ENCODE data around the gene GTF2F2.
"Not testable (repeated sequence)": the region's sequence is repeated elsewhere in the genome, so short reads cannot be mapped to it uniquely, and the experiment has no call there.

GTF2F2 gene

DNA sequence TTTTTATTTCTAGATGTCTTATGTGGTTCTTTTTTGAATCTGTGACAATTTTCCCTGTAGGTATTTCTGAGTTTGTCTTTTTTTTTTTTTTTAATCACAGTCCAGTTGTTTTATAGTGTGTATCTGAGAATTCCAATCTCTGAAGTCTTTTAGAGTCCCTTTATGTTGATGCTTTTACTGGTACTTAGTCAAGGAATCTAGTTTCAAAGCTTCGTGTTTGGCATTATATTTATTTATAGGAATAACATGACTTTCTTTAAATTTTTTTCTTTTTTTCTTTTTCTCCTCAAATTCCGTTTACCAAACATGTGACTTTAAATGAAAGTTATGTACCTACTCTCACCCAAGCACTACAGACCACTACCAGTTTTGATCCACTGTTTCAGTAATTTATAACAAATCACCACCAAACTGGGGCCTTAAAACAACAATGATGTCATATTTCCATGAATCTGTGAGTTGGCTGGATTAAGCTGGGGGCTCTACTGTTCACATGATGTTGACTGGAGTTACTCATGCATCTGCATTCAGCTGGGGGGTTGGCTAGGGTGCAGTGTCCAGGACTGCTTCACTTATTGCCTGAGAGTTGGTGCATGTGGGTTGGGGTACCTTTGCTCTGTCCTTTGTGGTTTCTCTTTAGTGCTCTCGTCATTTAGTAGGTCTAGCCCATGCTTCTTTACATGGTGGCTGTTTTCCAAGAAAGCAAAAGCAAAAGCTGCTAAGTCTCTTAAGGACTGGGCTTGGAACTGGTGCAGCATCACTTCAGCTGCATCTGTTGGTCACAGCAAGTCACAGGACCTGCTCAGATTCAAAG, 58.2 kb downstream of the GTF2F2 start:
- no peak for DNase-seq (ENCODE audit: low read depth)

GRCh38 chr13:45179428-45179827, 59.1 kb downstream of the GTF2F2 start:
- no peak for DNase-seq (ENCODE audit: low read depth)

GRCh38 chr13:45180303-45180702, 60.0 kb downstream of the GTF2F2 start:
- DNase-seq (ENCODE audit: low read depth) = no peak

DNA sequence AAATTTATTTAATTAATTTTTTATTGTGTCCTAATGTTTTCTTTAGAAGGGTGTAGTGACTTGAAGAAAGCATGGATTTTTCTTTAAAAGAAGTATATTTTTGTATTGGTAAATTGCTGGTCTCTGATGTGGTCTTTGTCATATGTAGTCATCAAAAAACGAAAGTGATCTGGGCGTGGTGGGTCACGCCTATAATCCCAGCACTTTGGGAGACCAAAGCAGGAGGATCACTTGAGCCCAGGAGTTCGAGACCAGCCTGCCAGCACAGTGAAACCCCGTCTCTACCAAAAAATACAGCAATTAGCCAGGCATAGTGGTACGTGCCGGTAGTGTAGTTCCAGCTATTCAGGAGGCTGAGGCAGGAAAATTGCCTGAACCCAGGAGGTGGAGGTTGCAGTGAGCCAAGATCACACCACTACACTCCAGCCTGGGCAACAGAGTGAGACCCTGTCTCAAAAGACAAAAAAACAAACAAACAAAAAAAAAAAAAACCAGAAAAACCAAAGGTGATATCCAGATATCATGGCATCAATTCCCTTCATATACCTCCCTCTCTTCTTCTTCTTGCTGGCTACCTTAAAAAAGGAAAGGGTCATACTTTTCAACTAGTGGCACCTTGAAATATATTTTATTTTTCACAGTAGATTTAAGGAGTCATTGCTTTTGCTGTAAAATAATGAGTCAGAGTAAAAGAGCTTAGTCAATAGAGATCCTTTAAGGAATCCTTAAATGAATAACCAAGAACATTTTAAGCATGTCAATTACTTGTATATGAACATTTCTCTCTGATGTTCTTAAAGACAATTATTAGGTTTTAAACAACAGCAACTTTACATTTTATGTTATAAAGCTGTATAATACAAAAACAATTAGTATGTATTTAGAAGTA, 60.6 kb downstream of the GTF2F2 start:
- no peak for DNase-seq (ENCODE audit: low read depth)

DNA sequence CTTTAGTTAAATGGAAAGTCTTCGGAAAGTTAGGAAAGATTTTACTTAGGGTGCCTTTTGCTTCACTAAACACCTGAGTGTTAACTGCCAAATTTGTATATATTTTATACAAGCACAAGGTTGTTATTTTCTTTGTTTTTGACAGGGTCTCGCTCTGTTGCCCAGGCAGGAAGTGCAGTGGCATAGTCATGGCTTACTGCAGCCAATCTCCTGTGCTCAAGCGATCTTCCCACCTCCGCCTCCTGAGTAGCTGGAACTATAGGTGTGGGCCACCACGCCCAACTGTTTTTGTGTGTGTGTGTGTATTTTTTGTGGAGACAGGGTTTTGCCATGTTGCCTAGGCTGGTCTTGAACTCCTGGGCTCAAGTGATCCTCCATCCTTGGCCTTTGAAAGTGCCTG, 64.4 kb downstream of the GTF2F2 start:
- DNase-seq (ENCODE audit: low read depth) = no peak

- no peak for DNase-seq (ENCODE audit: low read depth)
These were observed 65.0 kb downstream of the GTF2F2 start for GRCh38 chr13:45185286-45185685.

- not testable (repeated sequence) for DNase-seq (ENCODE audit: low read depth)
These were observed 68.8 kb downstream of the GTF2F2 start for GRCh38 chr13:45189077-45189476.

DNA sequence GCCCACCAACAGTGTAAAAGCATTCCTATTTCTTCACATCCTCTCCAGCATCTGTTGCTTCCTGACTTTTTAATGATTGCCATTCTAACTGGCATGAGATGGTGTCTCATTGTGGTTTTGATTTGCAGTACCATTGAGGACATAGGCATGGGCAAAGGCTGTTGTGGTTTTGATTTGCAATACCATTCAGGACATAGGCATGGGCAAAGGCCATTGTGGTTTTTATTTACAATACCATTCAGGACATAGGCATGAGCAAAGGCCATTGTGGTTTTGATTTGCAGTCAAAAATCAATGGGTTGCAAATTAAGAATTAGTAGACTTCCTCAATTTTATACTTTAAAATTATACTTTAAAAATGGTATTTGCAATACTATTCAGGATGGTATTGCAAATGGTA, 69.2 kb downstream of the GTF2F2 start:
- not testable (repeated sequence) for DNase-seq (ENCODE audit: low read depth)

DNA sequence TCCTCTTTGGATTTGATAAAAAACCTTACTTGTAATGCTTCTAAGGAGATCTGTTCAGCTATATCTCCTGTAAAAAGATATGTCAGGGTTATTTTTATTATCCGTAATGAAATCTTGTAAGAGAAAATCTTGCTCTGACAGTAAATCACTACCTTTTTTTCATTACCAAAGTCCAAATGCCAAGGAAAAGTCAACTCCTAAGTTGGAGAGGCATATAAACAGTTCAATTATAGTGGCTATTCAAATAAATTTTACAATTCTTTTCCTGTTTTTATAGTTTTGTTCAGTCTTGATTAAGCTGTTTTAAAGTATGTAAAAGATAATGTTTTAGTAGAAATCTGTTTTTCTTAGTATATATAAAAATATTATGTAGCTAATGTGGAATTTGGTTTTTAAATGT, 71.6 kb downstream of the GTF2F2 start:
- no peak for DNase-seq (ENCODE audit: low read depth)

GRCh38 chr13:45194081-45194939, 74.0 kb downstream of the GTF2F2 start:
- DNase-seq (ENCODE audit: low read depth) = no peak

- DNase-seq (ENCODE audit: low read depth) = no peak
These were observed 75.1 kb downstream of the GTF2F2 start for GRCh38 chr13:45195421-45195820.

DNA sequence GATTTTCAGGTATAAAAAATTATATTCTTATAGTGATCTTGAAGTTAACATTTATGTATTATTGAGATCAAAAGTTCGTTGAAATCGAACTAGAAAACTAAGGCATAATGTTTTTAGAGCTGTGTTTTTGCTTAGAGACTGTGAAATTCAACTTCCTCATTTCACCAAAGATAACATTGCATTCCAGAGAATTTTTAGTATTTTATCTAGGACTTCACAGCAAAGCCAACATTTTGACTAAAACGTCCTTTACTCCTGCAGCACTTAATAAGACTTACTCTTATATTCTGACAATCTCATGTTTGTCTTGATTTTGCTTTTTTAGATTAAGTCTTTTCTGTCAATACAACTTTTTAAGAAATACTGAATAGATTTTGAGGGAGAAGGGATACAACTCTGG, 75.8 kb downstream of the GTF2F2 start:
- DNase-seq (ENCODE audit: low read depth) = no peak

DNA sequence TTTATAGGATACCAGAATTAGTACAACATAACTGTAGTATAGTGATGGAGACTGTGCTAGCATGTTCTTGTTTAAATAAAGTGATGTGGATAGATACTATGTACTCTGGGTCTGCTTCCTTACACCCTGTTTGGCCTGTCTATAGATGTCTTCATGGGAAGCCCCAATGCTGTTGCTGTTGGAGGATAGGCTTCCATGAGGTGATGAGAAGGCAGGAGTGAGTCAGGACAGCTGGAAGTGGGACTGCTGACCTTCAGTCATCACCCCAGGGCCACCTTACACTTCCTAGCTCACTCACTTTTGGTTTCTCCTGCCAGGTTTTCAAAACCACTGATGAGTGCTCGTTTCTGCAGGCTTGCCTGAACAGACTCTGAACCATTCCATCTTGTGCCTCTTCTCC, 76.3 kb downstream of the GTF2F2 start:
- DNase-seq (ENCODE audit: low read depth) = no peak

- DNase-seq (ENCODE audit: low read depth) = no peak
These were observed 77.7 kb downstream of the GTF2F2 start for GRCh38 chr13:45198041-45198440.

GRCh38 chr13:45198924-45199323, 78.6 kb downstream of the GTF2F2 start:
- no peak for DNase-seq (ENCODE audit: low read depth)

GRCh38 chr13:45199711-45200110, 79.4 kb downstream of the GTF2F2 start:
- no peak for DNase-seq (ENCODE audit: low read depth)

DNA sequence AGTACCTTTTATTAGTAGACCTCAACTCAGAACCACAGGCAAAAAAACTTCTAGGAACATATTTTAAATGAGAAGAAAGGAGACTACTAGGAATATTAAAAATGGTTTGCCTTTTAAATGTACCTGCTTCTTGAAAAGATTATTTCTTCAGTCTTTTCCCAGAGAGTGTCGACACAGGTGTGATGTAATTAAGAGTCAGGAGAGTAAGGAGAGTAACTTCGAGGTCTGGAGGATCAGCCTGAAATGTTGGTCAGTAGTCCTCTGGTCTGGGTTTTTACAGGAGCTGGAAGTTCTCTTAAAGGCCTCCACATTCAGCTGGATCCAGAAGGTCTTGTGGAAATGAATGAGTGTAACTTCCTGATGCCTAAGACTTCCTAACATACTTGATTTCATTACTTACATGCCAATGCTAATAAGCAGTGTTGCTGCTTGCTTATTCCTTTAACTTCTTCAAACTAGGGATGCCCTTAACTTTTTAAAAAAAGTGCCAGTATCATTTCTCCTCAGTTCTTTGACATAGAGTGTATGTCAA, 80.5 kb downstream of the GTF2F2 start, which contains the start of gene KCTD4:
Gene KCTD4, minus strand, starts transcription at position 345 of the 532 bp plus-strand sequence. CDS start 6,478 bp downstream, outside the sequence.
- no peak for DNase-seq (ENCODE audit: low read depth)

GRCh38 chr13:45205124-45205523, 84.8 kb downstream of the GTF2F2 start:
- DNase-seq (ENCODE audit: low read depth) = no peak

DNA sequence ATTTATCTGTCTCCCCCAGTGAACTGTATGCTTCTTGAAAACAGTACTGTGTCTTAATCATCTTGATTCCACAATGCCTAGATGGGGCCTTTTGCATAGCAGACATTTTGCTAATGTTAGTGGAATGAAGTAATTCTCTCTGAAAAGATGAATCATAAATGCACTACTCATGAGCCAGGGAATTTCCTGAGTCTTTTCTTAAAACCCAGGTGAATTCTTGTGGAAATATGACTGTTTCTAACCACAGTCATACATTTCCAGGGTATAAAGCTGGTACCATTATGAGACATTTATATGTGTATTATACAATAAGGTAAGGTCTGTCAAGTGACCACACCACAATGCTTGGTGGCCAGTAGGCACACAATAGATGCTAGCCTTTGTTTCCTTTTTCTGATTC, 86.0 kb downstream of the GTF2F2 start:
- no peak for DNase-seq (ENCODE audit: low read depth)

- DNase-seq (ENCODE audit: low read depth) = no peak
These were observed 87.0 kb downstream of the GTF2F2 start for GRCh38 chr13:45207319-45207718.

- DNase-seq (ENCODE audit: low read depth) = no peak
These were observed 87.8 kb downstream of the GTF2F2 start for GRCh38 chr13:45208132-45208531.

GRCh38 chr13:45209229-45209628, 88.9 kb downstream of the GTF2F2 start:
- no peak for DNase-seq (ENCODE audit: low read depth)

Data from activated T-cell treated with anti-CD3 and anti-CD28 coated beads for 24 hours (primary cell).